Progenitor cell of endocrine pancreas (in vitro differentiated cells): Measurements from ENCODE around the gene AGTRAP. TPM values are rescaled to one million over a fixed set of nuclear protein-coding genes. Genes with fewer than 3 reads are reported as not detected.

Source experiments
- DNase-seq: peaks from one replicate; pipeline ENCODE4 v3.0.0; 2021; ENCODE audit warnings: low spot score; ENCODE audit not compliant: unreplicated experiment
- H3K27ac Mint-ChIP-seq: 2 replicates; pipeline ENCODE4 v1.8.0; 2021; ENCODE audit warnings: mild to moderate bottlenecking, moderate library complexity, mixed read lengths
- H3K27me3 Mint-ChIP-seq: 2 replicates; pipeline ENCODE4 v1.8.0; 2021; ENCODE audit warnings: mixed read lengths
- H3K36me3 Mint-ChIP-seq: 2 replicates; pipeline ENCODE4 v1.8.0; 2022; ENCODE audit warnings: mixed read lengths; ENCODE audit not compliant: insufficient read depth
- H3K4me1 Mint-ChIP-seq: 2 replicates; pipeline ENCODE4 v1.8.0; 2021; ENCODE audit warnings: low read depth, mixed read lengths
- H3K4me3 Mint-ChIP-seq: 2 replicates; pipeline ENCODE4 v1.8.0; 2021; ENCODE audit warnings: low read depth, mild to moderate bottlenecking, moderate library complexity, mixed read lengths
- H3K9me3 Mint-ChIP-seq: 2 replicates; pipeline ENCODE4 v1.8.0; 2021; ENCODE audit warnings: low read depth, mixed read lengths
- CTCF ChIP-seq: fragments of 200-600 bp; sonication (generic); IDR thresholded peaks from one replicate; pipeline ENCODE4 v1.5.0; 2021; ENCODE audit warnings: antibody characterized with exemption, mild to moderate bottlenecking; ENCODE audit not compliant: unreplicated experiment
- total RNA-seq: library from RNA; stranded (reverse); gene quantifications from 2 replicates; pipeline ENCODE4 v1.2.1, GENCODE V29; 2021

The AGTRAP gene
- total RNA-seq, 1 donor from 2014 or later, result 34.2 TPM

- no peaks in the 10 kb centered on the region for H3K9me3 Mint-ChIP-seq
These were observed 38.1 kb upstream of the AGTRAP start for GRCh38 chr1:11697893-11698210.

GRCh38 chr1:11700601-11701467, 35.1 kb upstream of the AGTRAP start:
- H3K27me3 Mint-ChIP-seq, result peaks cover 28% of the 10 kb centered on the region
- TF ChIP-seq CTCF, result no peak
- H3K27ac Mint-ChIP-seq, result no peak overlapping the region
- no peaks in the 10 kb centered on the region for H3K36me3 Mint-ChIP-seq
- H3K9me3 Mint-ChIP-seq, result no peaks in the 10 kb centered on the region
- no peaks in the 10 kb centered on the region for H3K4me1 Mint-ChIP-seq
- no peak overlapping the region for H3K4me3 Mint-ChIP-seq
- DNase-seq, result no peak

More at GRCh38 chr1:11697893-11698210, 38.1 kb upstream of the AGTRAP start:
- Mint-ChIP-seq H3K36me3 (no peaks in the 10 kb centered on the region), H3K4me1 (no peaks in the 10 kb centered on the region), H3K27me3 (peaks cover 21% of the 10 kb centered on the region), H3K4me3 (no peak overlapping the region), H3K27ac (no peak overlapping the region)
- TF ChIP-seq CTCF, result no peak
- no peak for DNase-seq

- Mint-ChIP-seq H3K9me3 (no peaks in the 10 kb centered on the region), H3K36me3 (no peaks in the 10 kb centered on the region), H3K4me3 (no peak overlapping the region), H3K27ac (no peak overlapping the region), H3K27me3 (peaks cover 30% of the 10 kb centered on the region), H3K4me1 (no peaks in the 10 kb centered on the region)
- no peak for DNase-seq
- no peak for TF ChIP-seq CTCF
These were observed 34.4 kb upstream of the AGTRAP start for GRCh38 chr1:11701551-11701961.

- no peaks in the 10 kb centered on the region for H3K9me3 Mint-ChIP-seq
- H3K27me3 Mint-ChIP-seq, result peaks cover 30% of the 10 kb centered on the region
- no peaks in the 10 kb centered on the region for H3K4me1 Mint-ChIP-seq
- no peak for DNase-seq
- no peak for TF ChIP-seq CTCF
- H3K4me3 Mint-ChIP-seq, result no peak overlapping the region
- H3K27ac Mint-ChIP-seq, result no peak overlapping the region
- no peaks in the 10 kb centered on the region for H3K36me3 Mint-ChIP-seq
These were observed 33.7 kb upstream of the AGTRAP start for GRCh38 chr1:11701981-11702803.

- Mint-ChIP-seq H3K9me3 (no peaks in the 10 kb centered on the region), H3K4me3 (no peak overlapping the region), H3K27me3 (peaks cover 30% of the 10 kb centered on the region), H3K4me1 (no peaks in the 10 kb centered on the region), H3K36me3 (no peaks in the 10 kb centered on the region), H3K27ac (no peak overlapping the region)
- no peak for DNase-seq
- TF ChIP-seq CTCF, result no peak
These were observed 32.4 kb upstream of the AGTRAP start for GRCh38 chr1:11703357-11704193.
